HFFc6 (cell line): ENCODE measurements around the gene POMT1. TPM values are rescaled to one million over a fixed set of nuclear protein-coding genes. Genes with fewer than 3 reads are reported as not detected.

ENCODE experiments used
- DNase-seq: peaks from one replicate; pipeline ENCODE4 v3.0.0-alpha.2; 2018
- H3K27ac Mint-ChIP-seq: 2 replicates; pipeline ENCODE4 v1.8.0; 2020; ENCODE audit warnings: mild to moderate bottlenecking, mixed read lengths
- H3K27me3 Mint-ChIP-seq: 2 replicates; pipeline ENCODE4 v1.8.0; 2021; ENCODE audit warnings: mild to moderate bottlenecking, moderate library complexity, mixed read lengths; ENCODE audit not compliant: insufficient read depth
- H3K36me3 Mint-ChIP-seq: 2 replicates; pipeline ENCODE4 v1.8.0; 2021; ENCODE audit warnings: low read depth, mixed read lengths
- H3K4me1 Mint-ChIP-seq: 2 replicates; pipeline ENCODE4 v1.8.0; 2020; ENCODE audit warnings: low read depth, mixed read lengths
- H3K4me3 Mint-ChIP-seq: 2 replicates; pipeline ENCODE4 v1.8.0; 2020; ENCODE audit warnings: mild to moderate bottlenecking, moderate library complexity, mixed read lengths
- H3K9me3 Mint-ChIP-seq: 2 replicates; pipeline ENCODE4 v1.8.0; 2020; ENCODE audit warnings: mild to moderate bottlenecking, mixed read lengths
- total RNA-seq, 6 experiments: library from RNA; stranded (reverse); fragmentation: NEBNext Ultra II Directional; extraction: Animal tissue kit (Norgen Biotek cat#: 25700); gene quantifications; 2 replicates in 1 of 6; 3 replicates in 5 of 6; pipeline ENCODE4 v1.2.3, GENCODE V29; 2021
- TF ChIP-seq, protein P1 (sequence below): fragments of 200-600 bp; sonication (generic); IDR thresholded peaks from 2 replicates; pipeline ENCODE4 v1.5.0; 2021; ENCODE audit warnings: antibody characterized with exemption, mild to moderate bottlenecking

The POMT1 gene
- total RNA-seq, 6 experiments from 2014 or later = 39.0 to 45.7 (median 40.2) TPM

- H3K36me3 Mint-ChIP-seq = peaks cover 24% of the 10 kb centered on the region
- H3K27me3 Mint-ChIP-seq = peaks cover 7% of the 10 kb centered on the region
- H3K9me3 Mint-ChIP-seq = no peaks in the 10 kb centered on the region
- no peak overlapping the region for H3K27ac Mint-ChIP-seq
- no peak overlapping the region for H3K4me3 Mint-ChIP-seq
- no peak for DNase-seq
- H3K4me1 Mint-ChIP-seq = no peaks in the 10 kb centered on the region
- TF ChIP-seq, protein P1, sequence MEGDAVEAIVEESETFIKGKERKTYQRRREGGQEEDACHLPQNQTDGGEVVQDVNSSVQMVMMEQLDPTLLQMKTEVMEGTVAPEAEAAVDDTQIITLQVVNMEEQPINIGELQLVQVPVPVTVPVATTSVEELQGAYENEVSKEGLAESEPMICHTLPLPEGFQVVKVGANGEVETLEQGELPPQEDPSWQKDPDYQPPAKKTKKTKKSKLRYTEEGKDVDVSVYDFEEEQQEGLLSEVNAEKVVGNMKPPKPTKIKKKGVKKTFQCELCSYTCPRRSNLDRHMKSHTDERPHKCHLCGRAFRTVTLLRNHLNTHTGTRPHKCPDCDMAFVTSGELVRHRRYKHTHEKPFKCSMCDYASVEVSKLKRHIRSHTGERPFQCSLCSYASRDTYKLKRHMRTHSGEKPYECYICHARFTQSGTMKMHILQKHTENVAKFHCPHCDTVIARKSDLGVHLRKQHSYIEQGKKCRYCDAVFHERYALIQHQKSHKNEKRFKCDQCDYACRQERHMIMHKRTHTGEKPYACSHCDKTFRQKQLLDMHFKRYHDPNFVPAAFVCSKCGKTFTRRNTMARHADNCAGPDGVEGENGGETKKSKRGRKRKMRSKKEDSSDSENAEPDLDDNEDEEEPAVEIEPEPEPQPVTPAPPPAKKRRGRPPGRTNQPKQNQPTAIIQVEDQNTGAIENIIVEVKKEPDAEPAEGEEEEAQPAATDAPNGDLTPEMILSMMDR = no peak
Measured at GRCh38 chr9:131475111-131475955, 27.4 kb upstream of the POMT1 start.

- Mint-ChIP-seq H3K27ac (no peak overlapping the region), H3K9me3 (no peaks in the 10 kb centered on the region), H3K36me3 (peaks cover 19% of the 10 kb centered on the region), H3K27me3 (peaks cover 7% of the 10 kb centered on the region), H3K4me1 (no peaks in the 10 kb centered on the region), H3K4me3 (no peak overlapping the region)
- TF ChIP-seq, protein P1 = peak; percentile 71
- no peak for DNase-seq
Measured at GRCh38 chr9:131475956-131476776, 26.6 kb upstream of the POMT1 start.

GRCh38 chr9:131476777-131477345 is 25.9 kb upstream of the POMT1 start:
- Mint-ChIP-seq H3K27me3 (peaks cover 7% of the 10 kb centered on the region), H3K4me1 (no peaks in the 10 kb centered on the region), H3K27ac (no peak overlapping the region), H3K36me3 (peaks cover 13% of the 10 kb centered on the region), H3K9me3 (no peaks in the 10 kb centered on the region), H3K4me3 (no peak overlapping the region)
- TF ChIP-seq, protein P1 = no peak
- DNase-seq = no peak

- H3K9me3 Mint-ChIP-seq = no peaks in the 10 kb centered on the region
- no peaks in the 10 kb centered on the region for H3K4me1 Mint-ChIP-seq
- DNase-seq = no peak
- H3K36me3 Mint-ChIP-seq = peaks cover 17% of the 10 kb centered on the region; the same call in 1 of the 2 replicates
- H3K27ac Mint-ChIP-seq = no peak overlapping the region
- no peak overlapping the region for H3K4me3 Mint-ChIP-seq
- H3K27me3 Mint-ChIP-seq = peaks cover 11% of the 10 kb centered on the region
- TF ChIP-seq, protein P1 = no peak
Measured at GRCh38 chr9:131477367-131477766, 25.4 kb upstream of the POMT1 start.

- H3K9me3 Mint-ChIP-seq = no peaks in the 10 kb centered on the region
- peaks cover 13% of the 10 kb centered on the region; the same call in 1 of the 2 replicates for H3K36me3 Mint-ChIP-seq
- H3K27me3 Mint-ChIP-seq = peaks cover 11% of the 10 kb centered on the region
Measured at GRCh38 chr9:131477816-131478419, 24.8 kb upstream of the POMT1 start.

More at GRCh38 chr9:131477816-131478419, 24.8 kb upstream of the POMT1 start:
- TF ChIP-seq, protein P1 = no peak
- Mint-ChIP-seq H3K4me1 (no peaks in the 10 kb centered on the region), H3K4me3 (no peak overlapping the region), H3K27ac (0 out of 2 replicates have a peak overlapping the region, but pooled peaks have one; percentile 4)
- no peak for DNase-seq
